ENCODE data around the gene IGSF10.

Gene IGSF10

GRCh38 chr3:151421938-151422337, 38.9 kb downstream of the IGSF10 start:
- DNase-seq, result no peak

GRCh38 chr3:151419806-151420205, 41.1 kb downstream of the IGSF10 start:
- no peak for DNase-seq

GRCh38 chr3:151415289-151415688, 45.6 kb downstream of the IGSF10 start:
- no peak for DNase-seq

- DNase-seq, result no peak
Measured at GRCh38 chr3:151412989-151413388, 47.9 kb downstream of the IGSF10 start.
